ENCODE measurements around the gene CSF3R. TPM values are rescaled to one million over a fixed set of nuclear protein-coding genes. Genes with fewer than 3 reads are reported as not detected.

CSF3R gene
- total and polyA plus RNA-seq, 2 donors (not counting 1 experiment from before 2014, with no cell fraction given) = 0.30 to 6.3 TPM

DNA sequence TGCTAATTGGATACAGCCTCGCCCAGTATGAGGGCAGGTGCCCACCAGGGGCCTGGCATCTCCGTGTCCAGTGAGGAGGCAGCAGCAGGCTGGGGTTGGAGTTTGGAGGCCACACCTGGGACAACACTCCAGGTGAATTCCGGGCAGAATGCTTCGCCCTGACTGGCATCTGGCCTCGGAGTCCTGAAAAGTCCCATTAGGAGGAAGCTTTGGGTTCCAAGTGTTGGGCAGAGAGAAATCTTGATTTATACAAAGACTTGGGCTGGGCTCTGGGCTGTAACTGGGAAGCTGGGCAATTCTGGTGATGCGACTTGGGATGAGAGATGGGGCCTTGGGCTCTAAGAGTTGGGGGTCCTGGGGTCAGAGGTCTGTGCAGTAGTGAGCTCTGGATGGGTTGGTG lies 48.1 kb upstream of the CSF3R start:
- H3K36me3 ChIP-seq (replicated peaks in 1 of 2; ENCODE audit: control extremely low read depth in 1 of 2, control insufficient read depth in 1 of 2, extremely low read depth in 1 of 2, insufficient read depth in 2 of 2, low read length in 1 of 2) = no peaks in the 10 kb centered on the region
- no peak overlapping the region for H3K4me3 Mint-ChIP-seq
- no peak overlapping the region for H3K27ac ChIP-seq (ENCODE audit: low read length in 2 of 2)
- ChIA-PET POLR2A (no interaction called here), CTCF (no interaction called here)
- H3K4me3 ChIP-seq (ENCODE audit: control extremely low read depth in 1 of 5, extremely low read depth in 1 of 5, insufficient read depth in 1 of 5, low read depth in 2 of 5, low read length in 4 of 5) = no peak overlapping the region
- no peak for TF ChIP-seq EZH2 (IDR thresholded peaks at IDR 0.05; ENCODE audit: borderline replicate concordance, insufficient read depth, low read depth, low read length, poor library complexity, severe bottlenecking)
- TF ChIP-seq, protein P1, sequence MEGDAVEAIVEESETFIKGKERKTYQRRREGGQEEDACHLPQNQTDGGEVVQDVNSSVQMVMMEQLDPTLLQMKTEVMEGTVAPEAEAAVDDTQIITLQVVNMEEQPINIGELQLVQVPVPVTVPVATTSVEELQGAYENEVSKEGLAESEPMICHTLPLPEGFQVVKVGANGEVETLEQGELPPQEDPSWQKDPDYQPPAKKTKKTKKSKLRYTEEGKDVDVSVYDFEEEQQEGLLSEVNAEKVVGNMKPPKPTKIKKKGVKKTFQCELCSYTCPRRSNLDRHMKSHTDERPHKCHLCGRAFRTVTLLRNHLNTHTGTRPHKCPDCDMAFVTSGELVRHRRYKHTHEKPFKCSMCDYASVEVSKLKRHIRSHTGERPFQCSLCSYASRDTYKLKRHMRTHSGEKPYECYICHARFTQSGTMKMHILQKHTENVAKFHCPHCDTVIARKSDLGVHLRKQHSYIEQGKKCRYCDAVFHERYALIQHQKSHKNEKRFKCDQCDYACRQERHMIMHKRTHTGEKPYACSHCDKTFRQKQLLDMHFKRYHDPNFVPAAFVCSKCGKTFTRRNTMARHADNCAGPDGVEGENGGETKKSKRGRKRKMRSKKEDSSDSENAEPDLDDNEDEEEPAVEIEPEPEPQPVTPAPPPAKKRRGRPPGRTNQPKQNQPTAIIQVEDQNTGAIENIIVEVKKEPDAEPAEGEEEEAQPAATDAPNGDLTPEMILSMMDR (IDR thresholded peaks at IDR 0.05) = no peak
- no peak overlapping the region for H2AFZ ChIP-seq (ENCODE audit: insufficient read depth, low read depth, low read length, poor library complexity, severe bottlenecking)
- peaks cover 0 to 6% (median 3%) of the 10 kb centered on the region in 3 donors for H3K9me3 ChIP-seq (ENCODE audit: control extremely low read depth in 1 of 3, control insufficient read depth in 2 of 3, insufficient read depth in 1 of 3, low read length in 2 of 3)
- WGBS (ENCODE audit: insufficient coverage) = 87% methylated on average over 6 of the region's 6 CpGs
- no peaks in the 10 kb centered on the region for H3K9me3 Mint-ChIP-seq (ENCODE audit: insufficient read depth)
- no peak overlapping the region for H3K4me2 ChIP-seq (replicated peaks; ENCODE audit: low read depth, low read length, poor library complexity, severe bottlenecking)
- no peaks in the 10 kb centered on the region for H3K4me1 Mint-ChIP-seq
- intact Hi-C loops (cut with micrococcal nuclease) = no loop called here
- no peak overlapping the region for H3K27ac Mint-ChIP-seq
- DNase-seq (no peak), ATAC-seq (ENCODE audit: low read depth) (no peak)
- H3K27me3 Mint-ChIP-seq = peaks cover 14% of the 10 kb centered on the region
- H3K27me3 ChIP-seq (replicated peaks in 1 of 4; ENCODE audit: control extremely low read depth in 1 of 4, control insufficient read depth in 3 of 4, insufficient read depth in 4 of 4, low read length in 3 of 4) = peaks cover 0 to 13% (median 0%) of the 10 kb centered on the region in 4 experiments
- H4K20me1 ChIP-seq (ENCODE audit: control insufficient read depth, insufficient read depth, low read length, poor library complexity, severe bottlenecking) = no peaks in the 10 kb centered on the region
- no peaks in the 10 kb centered on the region for H3K79me2 ChIP-seq (ENCODE audit: control insufficient read depth, insufficient read depth, low read length)
- H3K9ac ChIP-seq (ENCODE audit: low read length) = no peak overlapping the region
- no peaks in the 10 kb centered on the region for H3K4me1 ChIP-seq (ENCODE audit: control insufficient read depth in 2 of 2, insufficient read depth in 2 of 2, low read length in 2 of 2)

DNA sequence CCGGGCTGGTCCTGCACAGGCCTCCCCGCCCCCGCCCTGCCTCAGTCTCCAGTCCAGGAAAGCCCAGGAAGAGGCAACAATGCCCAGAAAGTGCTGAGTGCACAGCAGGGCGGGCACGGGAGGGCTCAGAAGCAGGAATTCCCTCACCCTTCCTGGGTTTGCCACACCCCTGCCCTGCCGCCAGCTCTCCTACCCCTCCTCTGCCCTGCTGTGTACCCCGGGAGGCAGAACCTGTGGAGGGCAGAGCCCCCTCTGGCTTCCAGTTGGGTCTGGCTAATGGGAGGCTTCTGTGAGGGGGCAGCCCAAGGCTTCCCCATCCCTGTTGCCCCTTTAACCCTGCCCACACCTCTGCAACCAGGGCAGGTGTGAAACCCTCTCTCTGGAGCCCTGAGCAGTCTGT lies 47.5 kb upstream of the CSF3R start:
- Histone ChIP-seq H3K4me1 (ENCODE audit: control insufficient read depth in 2 of 2, insufficient read depth in 2 of 2, low read length in 2 of 2) (no peaks in the 10 kb centered on the region), H3K4me3 (ENCODE audit: control extremely low read depth in 1 of 5, extremely low read depth in 1 of 5, insufficient read depth in 1 of 5, low read depth in 2 of 5, low read length in 4 of 5) (no peak overlapping the region), H4K20me1 (ENCODE audit: control insufficient read depth, insufficient read depth, low read length, poor library complexity, severe bottlenecking) (no peaks in the 10 kb centered on the region), H3K27ac (ENCODE audit: low read length in 2 of 2) (no peak overlapping the region), H3K9ac (ENCODE audit: low read length) (no peak overlapping the region), H3K9me3 (ENCODE audit: control extremely low read depth in 1 of 3, control insufficient read depth in 2 of 3, insufficient read depth in 1 of 3, low read length in 2 of 3) (peaks cover 0 to 6% (median 3%) of the 10 kb centered on the region in 3 donors), H3K36me3 (replicated peaks in 1 of 2; ENCODE audit: control extremely low read depth in 1 of 2, control insufficient read depth in 1 of 2, extremely low read depth in 1 of 2, insufficient read depth in 2 of 2, low read length in 1 of 2) (no peaks in the 10 kb centered on the region), H3K27me3 (replicated peaks in 1 of 4; ENCODE audit: control extremely low read depth in 1 of 4, control insufficient read depth in 3 of 4, insufficient read depth in 4 of 4, low read length in 3 of 4) (peaks cover 0 to 13% (median 0%) of the 10 kb centered on the region in 4 experiments), H3K4me2 (replicated peaks; ENCODE audit: low read depth, low read length, poor library complexity, severe bottlenecking) (no peak overlapping the region), H3K79me2 (ENCODE audit: control insufficient read depth, insufficient read depth, low read length) (no peaks in the 10 kb centered on the region), H2AFZ (ENCODE audit: insufficient read depth, low read depth, low read length, poor library complexity, severe bottlenecking) (no peak overlapping the region)
- intact Hi-C loops (cut with micrococcal nuclease) = no loop called here
- peaks cover 12% of the 10 kb centered on the region for H3K27me3 Mint-ChIP-seq
- no peak for TF ChIP-seq EZH2 (IDR thresholded peaks at IDR 0.05; ENCODE audit: borderline replicate concordance, insufficient read depth, low read depth, low read length, poor library complexity, severe bottlenecking)
- TF ChIP-seq, protein P1 (IDR thresholded peaks at IDR 0.05) = no peak
- H3K9me3 Mint-ChIP-seq (ENCODE audit: insufficient read depth) = no peaks in the 10 kb centered on the region
- ATAC-seq (ENCODE audit: low read depth) (no peak), DNase-seq (no peak)
- POLR2A ChIA-PET = no interaction called here
- 80% methylated on average over 6 of the region's 7 CpGs for WGBS (ENCODE audit: insufficient coverage)
- H3K4me1 Mint-ChIP-seq = no peaks in the 10 kb centered on the region
- no peak overlapping the region for H3K27ac Mint-ChIP-seq
- CTCF ChIA-PET = interaction anchor here (1.4 kb wide), 1 partner anchor 14 kb away, joined by 4 read pairs; no protein-coding TSS in a partner anchor
- no peak overlapping the region for H3K4me3 Mint-ChIP-seq
